H9 (cell line): ENCODE results near the gene ABCA4. TPM values are rescaled to one million over a fixed set of nuclear protein-coding genes. Genes with fewer than 3 reads are reported as not detected.

ENCODE experiments used
- DNase-seq: peaks from one replicate; pipeline ENCODE4 v3.0.0-alpha.2; 2017
- H2AFZ ChIP-seq: one replicate; pipeline ENCODE4 v1.6.1; 2013; ENCODE audit warnings: mild to moderate bottlenecking, low read length, control low read depth, moderate library complexity
- H2AK5ac ChIP-seq: 2 replicates; pipeline ENCODE4 v1.6.1; 2013; ENCODE audit warnings: low read length, control low read depth, mixed read lengths; ENCODE audit not compliant: insufficient read length
- H2BK120ac ChIP-seq: one replicate; pipeline ENCODE4 v1.6.1; 2013; ENCODE audit warnings: low read depth, mild to moderate bottlenecking, low read length, control low read depth, inconsistent platforms; ENCODE audit not compliant: poor library complexity, severe bottlenecking
- H2BK12ac ChIP-seq: 2 replicates; pipeline ENCODE4 v1.6.1; 2013; ENCODE audit warnings: low read length, control low read depth, mixed read lengths, low read depth; ENCODE audit not compliant: insufficient read length
- H2BK15ac ChIP-seq: 2 replicates; pipeline ENCODE4 v1.6.1; 2013; ENCODE audit warnings: low read depth, low read length, control low read depth
- H2BK20ac ChIP-seq: one replicate; pipeline ENCODE4 v1.6.1; 2013; ENCODE audit warnings: low read depth, mild to moderate bottlenecking, low read length, control low read depth, inconsistent platforms; ENCODE audit not compliant: poor library complexity, severe bottlenecking
- H2BK5ac ChIP-seq: 2 replicates; pipeline ENCODE4 v1.6.1; 2013; ENCODE audit warnings: low read length, control low read depth, mixed read lengths; ENCODE audit not compliant: insufficient read length
- H3K14ac ChIP-seq: 2 replicates; pipeline ENCODE4 v1.6.1; 2013; ENCODE audit warnings: low read length, control low read depth; ENCODE audit not compliant: insufficient read depth
- H3K18ac ChIP-seq: 2 replicates; pipeline ENCODE4 v1.6.1; 2013; ENCODE audit warnings: low read depth, mild to moderate bottlenecking, mixed read lengths, low read length, control low read depth; ENCODE audit not compliant: insufficient read length
- H3K23ac ChIP-seq: 2 replicates; pipeline ENCODE4 v1.6.1; 2013; ENCODE audit warnings: low read length, control low read depth, mixed read lengths, low read depth; ENCODE audit not compliant: insufficient read length
- H3K23me2 ChIP-seq: 2 replicates; pipeline ENCODE4 v1.6.1; 2013; ENCODE audit warnings: low read depth, mild to moderate bottlenecking, mixed read lengths, low read length, control low read depth; ENCODE audit not compliant: insufficient read length, poor library complexity, severe bottlenecking
- H3K27ac ChIP-seq: 2 replicates; pipeline ENCODE4 v1.5.1; 2013; ENCODE audit warnings: low read length, control low read depth, mixed read lengths, low read depth; ENCODE audit not compliant: insufficient read length
- H3K27me3 ChIP-seq: 2 replicates; pipeline ENCODE4 v1.6.1; 2013; ENCODE audit warnings: low read length, control low read depth, inconsistent platforms; ENCODE audit not compliant: insufficient read depth
- H3K4ac ChIP-seq: 2 replicates; pipeline ENCODE4 v1.6.1; 2013; ENCODE audit warnings: low read depth, mild to moderate bottlenecking, control low read depth, inconsistent platforms, low read length, moderate library complexity
- H3K4me1 ChIP-seq: 2 replicates; pipeline ENCODE4 v1.6.1; 2013; ENCODE audit warnings: low read length, control low read depth, inconsistent platforms; ENCODE audit not compliant: insufficient read depth
- H3K4me2 ChIP-seq: 2 replicates; pipeline ENCODE4 v1.6.1; 2013; ENCODE audit warnings: low read length, control low read depth, mixed read lengths; ENCODE audit not compliant: insufficient read length, insufficient read depth
- H3K56ac ChIP-seq: 2 replicates; pipeline ENCODE4 v1.6.1; 2013; ENCODE audit warnings: low read depth, mild to moderate bottlenecking, mixed read lengths, low read length, control low read depth; ENCODE audit not compliant: insufficient read length
- H3K79me1 ChIP-seq: 2 replicates; pipeline ENCODE4 v1.6.1; 2013; ENCODE audit warnings: low read depth, mild to moderate bottlenecking, moderate library complexity, low read length, control low read depth, inconsistent platforms; ENCODE audit not compliant: insufficient read depth, poor library complexity, severe bottlenecking
- H3K79me2 ChIP-seq: 2 replicates; pipeline ENCODE4 v1.6.1; 2013; ENCODE audit warnings: low read length, control low read depth, inconsistent platforms; ENCODE audit not compliant: insufficient read depth
- H3K9ac ChIP-seq: 2 replicates; pipeline ENCODE4 v1.6.1; 2013; ENCODE audit warnings: low read length, control low read depth, mixed read lengths; ENCODE audit not compliant: insufficient read length; ENCODE audit errors: extremely low read depth
- H3K9me3 ChIP-seq: one replicate; pipeline ENCODE4 v1.6.1; 2013; ENCODE audit warnings: low read depth, low read length, inconsistent platforms; ENCODE audit not compliant: control insufficient read depth
- H3T11ph ChIP-seq: one replicate; pipeline ENCODE4 v1.6.1; 2013; ENCODE audit warnings: mild to moderate bottlenecking, low read length, control low read depth, inconsistent platforms
- H4K20me1 ChIP-seq: one replicate; pipeline ENCODE4 v1.6.1; 2013; ENCODE audit not compliant: control insufficient read depth, insufficient read length, insufficient read depth
- H4K5ac ChIP-seq: 2 replicates; pipeline ENCODE4 v1.6.1; 2013; ENCODE audit warnings: low read depth, mild to moderate bottlenecking, mixed read lengths, low read length, control low read depth; ENCODE audit not compliant: insufficient read length
- H4K8ac ChIP-seq: replicated peaks from 2 replicates; pipeline ENCODE4 v1.6.1; 2013; ENCODE audit warnings: low read length, control low read depth, mixed read lengths, low read depth; ENCODE audit not compliant: insufficient read length
- H4K91ac ChIP-seq: 2 replicates; pipeline ENCODE4 v1.6.1; 2013; ENCODE audit warnings: low read depth, mild to moderate bottlenecking, moderate library complexity, mixed read lengths, low read length, control low read depth; ENCODE audit not compliant: insufficient read length
- H3K27ac Mint-ChIP-seq, 3 experiments: 2 replicates in 2 of 3; 3 replicates in 1 of 3; pipeline ENCODE4 v1.8.0; 2020 to 2021; ENCODE audit warnings: mixed read lengths in 3 of 3, mild to moderate bottlenecking in 1 of 3, moderate library complexity in 1 of 3
- H3K27me3 Mint-ChIP-seq: 2 replicates; pipeline ENCODE4 v1.8.0; 2021; ENCODE audit warnings: low read depth, mild to moderate bottlenecking, moderate library complexity, mixed read lengths
- H3K36me3 Mint-ChIP-seq, 3 experiments: 2 replicates in 2 of 3; 3 replicates in 1 of 3; pipeline ENCODE4 v1.8.0; 2020 to 2021; ENCODE audit warnings: low read depth in 3 of 3, mixed read lengths in 3 of 3; ENCODE audit not compliant: insufficient read depth in 1 of 3
- H3K4me1 Mint-ChIP-seq, 2 experiments: 2 replicates each; pipeline ENCODE4 v1.8.0; 2020; ENCODE audit warnings: mixed read lengths in 2 of 2
- H3K4me3 Mint-ChIP-seq, 2 experiments: 2 replicates in 1 of 2; 3 replicates in 1 of 2; pipeline ENCODE4 v1.8.0; 2020 to 2021; ENCODE audit warnings: mild to moderate bottlenecking in 2 of 2, mixed read lengths in 2 of 2, moderate library complexity in 1 of 2
- H3K9me3 Mint-ChIP-seq, 2 experiments: 2 replicates in 1 of 2; 3 replicates in 1 of 2; pipeline ENCODE4 v1.8.0; 2020; ENCODE audit warnings: mild to moderate bottlenecking in 2 of 2, mixed read lengths in 2 of 2, moderate library complexity in 1 of 2
- CTCF ChIP-seq: fragments of 200-600 bp; sonication (generic); conservative IDR thresholded peaks from 3 replicates; pipeline ENCODE4 v1.8.0; 2021; ENCODE audit warnings: antibody characterized with exemption, mild to moderate bottlenecking
- WGBS: extraction: QIAGEN DNeasy Blood & Tissue Kit; methylation state at CpG from one replicate; pipeline ENCODE4 v1.1.7; 2013; ENCODE audit warnings: missing lambda C conversion rate, low lambda C conversion rate, mixed read lengths; ENCODE audit not compliant: insufficient read length; ENCODE audit errors: extremely low coverage; 5-methylcytosine and 5-hydroxymethylcytosine counted together
- total RNA-seq: library from RNA; stranded (reverse); gene quantifications from 2 replicates; pipeline ENCODE4 v1.2.1, GENCODE V29; 2021

The ABCA4 gene
- total RNA-seq, 1 experiment from 2014 or later: not detected

- Histone ChIP-seq H4K91ac (no peak overlapping the region), H2AK5ac (no peak overlapping the region), H3T11ph (no peak overlapping the region), H3K79me2 (no peaks in the 10 kb centered on the region; the same call in 1 of the 2 replicates), H3K18ac (no peak overlapping the region), H4K8ac (no peak overlapping the region), H2AFZ (no peak overlapping the region), H2BK20ac (no peak overlapping the region), H4K5ac (no peak overlapping the region), H3K9ac (no peak overlapping the region), H3K56ac (no peak overlapping the region), H3K79me1 (no peaks in the 10 kb centered on the region), H2BK15ac (no peak overlapping the region), H3K23me2 (no peaks in the 10 kb centered on the region), H2BK120ac (no peak overlapping the region), H3K4me2 (no peak overlapping the region), H2BK12ac (no peak overlapping the region), H3K23ac (no peak overlapping the region), H3K14ac (no peak overlapping the region), H3K27ac (no peak overlapping the region), H4K20me1 (no peaks in the 10 kb centered on the region), H3K9me3 (no peaks in the 10 kb centered on the region), H3K4ac (no peak overlapping the region), H3K27me3 (no peaks in the 10 kb centered on the region), H2BK5ac (no peak overlapping the region), H3K4me1 (no peaks in the 10 kb centered on the region)
- Mint-ChIP-seq H3K27me3 (no peaks in the 10 kb centered on the region), H3K27ac (no peak overlapping the region), H3K36me3 (peaks cover 0 to 4% (median 2%) of the 10 kb centered on the region in 3 experiments; a peak in 2 of 7 replicates), H3K4me3 (no peak overlapping the region; a peak in 1 of 5 replicates), H3K9me3 (peaks cover 2 to 5% of the 10 kb centered on the region in 2 experiments; a peak in 3 of 5 replicates), H3K4me1 (peaks cover 8 to 16% of the 10 kb centered on the region in 2 experiments)
- no CpG with 5 or more reads among the region's 4 CpGs for WGBS
- TF ChIP-seq CTCF: no peak
- no peak for DNase-seq
These were observed 141.1 kb downstream of the ABCA4 start for GRCh38 chr1:93979718-93980319.
